Type B pancreatic cell (in vitro differentiated cells): ENCODE measurements around the gene EEF1A2. TPM values are rescaled to one million over a fixed set of nuclear protein-coding genes. Genes with fewer than 3 reads are reported as not detected.

Experiments
- DNase-seq: peaks from one replicate; pipeline ENCODE4 v3.0.0; 2021; ENCODE audit warnings: mixed read lengths; ENCODE audit not compliant: unreplicated experiment; ENCODE audit errors: extremely low spot score
- H3K27ac Mint-ChIP-seq: 2 replicates; pipeline ENCODE4 v1.8.0; 2021; ENCODE audit warnings: mild to moderate bottlenecking, mixed read lengths
- H3K27me3 Mint-ChIP-seq: 2 replicates; pipeline ENCODE4 v1.8.0; 2021; ENCODE audit warnings: mixed read lengths
- H3K36me3 Mint-ChIP-seq: 2 replicates; pipeline ENCODE4 v1.8.0; 2021; ENCODE audit warnings: mixed read lengths
- H3K4me1 Mint-ChIP-seq: one replicate; pipeline ENCODE4 v1.8.0; 2021; ENCODE audit warnings: mixed read lengths; ENCODE audit not compliant: unreplicated experiment
- H3K4me3 Mint-ChIP-seq: 2 replicates; pipeline ENCODE4 v1.8.0; 2021; ENCODE audit warnings: mild to moderate bottlenecking, mixed read lengths
- H3K9me3 Mint-ChIP-seq: 2 replicates; pipeline ENCODE4 v1.8.0; 2021; ENCODE audit warnings: mixed read lengths
- CTCF ChIP-seq: fragments of 200-600 bp; sonication (generic); conservative IDR thresholded peaks from 2 replicates; pipeline ENCODE4 v1.5.0; 2021; ENCODE audit warnings: antibody characterized with exemption, mild to moderate bottlenecking
- total RNA-seq: library from RNA; stranded (reverse); gene quantifications from 2 replicates; pipeline ENCODE4 v1.2.1, GENCODE V29; 2021; ENCODE audit warnings: low replicate concordance

EEF1A2 gene
- total RNA-seq, 1 donor from 2014 or later, result 20.5 TPM

- Mint-ChIP-seq H3K4me3 (no peak overlapping the region), H3K9me3 (no peaks in the 10 kb centered on the region), H3K27ac (no peak overlapping the region), H3K27me3 (peaks cover 26% of the 10 kb centered on the region), H3K4me1 (peaks cover 7% of the 10 kb centered on the region), H3K36me3 (no peaks in the 10 kb centered on the region)
- no peak for DNase-seq
- no peak for TF ChIP-seq CTCF
Measured at GRCh38 chr20:63469019-63469712, 29.7 kb downstream of the EEF1A2 start.

GRCh38 chr20:63468421-63468820 is 30.5 kb downstream of the EEF1A2 start:
- Mint-ChIP-seq H3K4me3 (no peak overlapping the region), H3K9me3 (no peaks in the 10 kb centered on the region), H3K4me1 (peaks cover 13% of the 10 kb centered on the region), H3K36me3 (no peaks in the 10 kb centered on the region), H3K27me3 (peaks cover 24% of the 10 kb centered on the region), H3K27ac (no peak overlapping the region)
- no peak for TF ChIP-seq CTCF
- no peak for DNase-seq

- H3K36me3 Mint-ChIP-seq, result no peaks in the 10 kb centered on the region
- H3K27me3 Mint-ChIP-seq, result peaks cover 31% of the 10 kb centered on the region
- H3K4me1 Mint-ChIP-seq, result peaks cover 14% of the 10 kb centered on the region
- no peak overlapping the region for H3K27ac Mint-ChIP-seq
- H3K4me3 Mint-ChIP-seq, result no peak overlapping the region
- no peak for DNase-seq
- no peak for TF ChIP-seq CTCF
- no peaks in the 10 kb centered on the region for H3K9me3 Mint-ChIP-seq
Measured at GRCh38 chr20:63467294-63468083, 31.4 kb downstream of the EEF1A2 start.

GRCh38 chr20:63466861-63467260 is 32.0 kb downstream of the EEF1A2 start:
- peaks cover 14% of the 10 kb centered on the region for H3K4me1 Mint-ChIP-seq

GRCh38 chr20:63466250-63466825 is 32.5 kb downstream of the EEF1A2 start:
- Mint-ChIP-seq H3K4me1 (peaks cover 14% of the 10 kb centered on the region), H3K36me3 (no peaks in the 10 kb centered on the region), H3K9me3 (no peaks in the 10 kb centered on the region), H3K27ac (no peak overlapping the region), H3K4me3 (no peak overlapping the region), H3K27me3 (peaks cover 32% of the 10 kb centered on the region)
- TF ChIP-seq CTCF, result no peak
- DNase-seq, result no peak

More at GRCh38 chr20:63466861-63467260, 32.0 kb downstream of the EEF1A2 start:
- Mint-ChIP-seq H3K27ac (no peak overlapping the region), H3K9me3 (no peaks in the 10 kb centered on the region), H3K27me3 (peaks cover 32% of the 10 kb centered on the region), H3K36me3 (no peaks in the 10 kb centered on the region), H3K4me3 (no peak overlapping the region)
- DNase-seq, result no peak
- no peak for TF ChIP-seq CTCF
